Measurements from ENCODE around the gene ADAMTS12. TPM values are rescaled to one million over a fixed set of nuclear protein-coding genes. Genes with fewer than 3 reads are reported as not detected.
"Not testable (repeated sequence)": the region's sequence is repeated elsewhere in the genome, so short reads cannot be mapped to it uniquely, and the experiment has no call there.

Gene ADAMTS12
- total RNA-seq, 1 donor from 2014 or later = 0.54 TPM

DNA sequence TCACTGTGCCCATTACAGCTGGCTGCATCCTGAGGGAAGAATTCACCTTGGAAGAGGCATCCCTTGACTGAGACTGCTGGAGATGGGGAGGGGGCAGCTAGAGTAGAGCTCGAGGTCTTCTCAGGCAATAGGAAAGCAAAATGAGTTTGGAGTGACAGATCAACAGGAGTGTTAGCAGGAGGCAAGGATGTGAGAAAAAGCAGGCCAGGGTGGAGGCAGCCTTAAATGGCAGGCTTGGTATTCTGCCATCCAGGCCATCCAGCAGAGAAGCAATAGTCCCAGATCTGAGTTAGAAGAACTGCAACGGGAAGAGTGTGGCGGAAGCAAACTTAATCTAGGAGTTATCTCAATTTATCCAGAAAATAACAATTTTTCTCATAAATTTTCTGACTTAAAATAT lies 6.1 kb downstream of the ADAMTS12 start:
- Mint-ChIP-seq H3K4me1 (ENCODE audit: low read depth, unreplicated experiment) (no peaks in the 10 kb centered on the region), H3K9me3 (ENCODE audit: unreplicated experiment) (no peaks in the 10 kb centered on the region)

DNA sequence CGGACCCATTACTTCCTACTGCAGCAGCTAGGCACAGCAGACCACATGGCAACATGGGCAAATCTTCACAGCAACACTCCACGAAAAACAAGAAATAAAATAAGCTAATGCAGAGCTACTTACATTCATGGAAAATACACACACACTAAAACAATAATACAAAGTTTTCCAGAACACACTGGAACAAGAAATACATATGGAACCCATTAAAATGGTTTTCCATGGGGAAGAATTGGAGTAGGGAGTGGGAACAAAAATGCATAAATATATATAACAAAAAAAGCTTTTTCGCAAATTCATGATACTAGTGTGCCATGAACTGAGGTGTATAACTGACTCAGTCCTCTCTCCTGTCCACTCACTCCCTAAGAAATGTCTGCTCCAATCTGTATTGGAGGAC lies 8.3 kb downstream of the ADAMTS12 start:
- H3K9me3 Mint-ChIP-seq (ENCODE audit: unreplicated experiment) = no peaks in the 10 kb centered on the region
- no peak overlapping the region for H3K4me3 Mint-ChIP-seq (ENCODE audit: unreplicated experiment)
- H3K27ac Mint-ChIP-seq (ENCODE audit: unreplicated experiment) = no peak overlapping the region
- H3K27me3 Mint-ChIP-seq (ENCODE audit: unreplicated experiment) = peaks cover 2% of the 10 kb centered on the region
- TF ChIP-seq, protein P1, sequence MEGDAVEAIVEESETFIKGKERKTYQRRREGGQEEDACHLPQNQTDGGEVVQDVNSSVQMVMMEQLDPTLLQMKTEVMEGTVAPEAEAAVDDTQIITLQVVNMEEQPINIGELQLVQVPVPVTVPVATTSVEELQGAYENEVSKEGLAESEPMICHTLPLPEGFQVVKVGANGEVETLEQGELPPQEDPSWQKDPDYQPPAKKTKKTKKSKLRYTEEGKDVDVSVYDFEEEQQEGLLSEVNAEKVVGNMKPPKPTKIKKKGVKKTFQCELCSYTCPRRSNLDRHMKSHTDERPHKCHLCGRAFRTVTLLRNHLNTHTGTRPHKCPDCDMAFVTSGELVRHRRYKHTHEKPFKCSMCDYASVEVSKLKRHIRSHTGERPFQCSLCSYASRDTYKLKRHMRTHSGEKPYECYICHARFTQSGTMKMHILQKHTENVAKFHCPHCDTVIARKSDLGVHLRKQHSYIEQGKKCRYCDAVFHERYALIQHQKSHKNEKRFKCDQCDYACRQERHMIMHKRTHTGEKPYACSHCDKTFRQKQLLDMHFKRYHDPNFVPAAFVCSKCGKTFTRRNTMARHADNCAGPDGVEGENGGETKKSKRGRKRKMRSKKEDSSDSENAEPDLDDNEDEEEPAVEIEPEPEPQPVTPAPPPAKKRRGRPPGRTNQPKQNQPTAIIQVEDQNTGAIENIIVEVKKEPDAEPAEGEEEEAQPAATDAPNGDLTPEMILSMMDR (IDR thresholded peaks at IDR 0.05; ENCODE audit: partially characterized antibody, unreplicated experiment) = no peak
- DNase-seq = no peak
- H3K4me1 Mint-ChIP-seq (ENCODE audit: low read depth, unreplicated experiment) = no peaks in the 10 kb centered on the region
- no peaks in the 10 kb centered on the region for H3K36me3 Mint-ChIP-seq (ENCODE audit: unreplicated experiment)

More for the DNA sequence above, 6.1 kb downstream of the ADAMTS12 start:
- TF ChIP-seq, protein P1 (IDR thresholded peaks at IDR 0.05; ENCODE audit: partially characterized antibody, unreplicated experiment) = no peak
- no peak overlapping the region for H3K27ac Mint-ChIP-seq (ENCODE audit: unreplicated experiment)
- H3K36me3 Mint-ChIP-seq (ENCODE audit: unreplicated experiment) = no peaks in the 10 kb centered on the region
- no peak overlapping the region for H3K4me3 Mint-ChIP-seq (ENCODE audit: unreplicated experiment)
- peaks cover 2% of the 10 kb centered on the region for H3K27me3 Mint-ChIP-seq (ENCODE audit: unreplicated experiment)
- DNase-seq = no peak

DNA sequence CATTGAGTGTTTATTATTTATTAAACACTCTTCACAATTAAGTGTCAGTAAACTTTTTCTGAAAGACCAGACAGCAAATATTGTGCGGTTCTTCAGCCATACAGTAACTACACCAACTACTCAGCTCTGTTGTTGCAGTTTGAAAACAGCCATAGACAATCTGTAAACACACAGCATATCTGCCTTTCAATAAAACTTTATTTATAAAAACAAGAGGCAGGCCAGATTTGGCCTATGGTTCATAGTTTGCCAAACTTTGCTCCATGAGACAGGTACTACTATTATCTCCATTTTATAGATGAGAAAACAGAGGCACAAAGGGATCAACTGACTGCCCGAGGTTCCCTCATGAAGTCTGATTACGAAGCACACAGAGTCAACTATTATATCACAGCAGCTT lies 11.5 kb downstream of the ADAMTS12 start:
- Mint-ChIP-seq H3K4me3 (ENCODE audit: unreplicated experiment) (no peak overlapping the region), H3K9me3 (ENCODE audit: unreplicated experiment) (no peaks in the 10 kb centered on the region), H3K27ac (ENCODE audit: unreplicated experiment) (no peak overlapping the region), H3K36me3 (ENCODE audit: unreplicated experiment) (no peaks in the 10 kb centered on the region), H3K27me3 (ENCODE audit: unreplicated experiment) (peaks cover 2% of the 10 kb centered on the region), H3K4me1 (ENCODE audit: low read depth, unreplicated experiment) (no peaks in the 10 kb centered on the region)
- TF ChIP-seq, protein P1 (IDR thresholded peaks at IDR 0.05; ENCODE audit: partially characterized antibody, unreplicated experiment) = no peak
- no peak for DNase-seq

DNA sequence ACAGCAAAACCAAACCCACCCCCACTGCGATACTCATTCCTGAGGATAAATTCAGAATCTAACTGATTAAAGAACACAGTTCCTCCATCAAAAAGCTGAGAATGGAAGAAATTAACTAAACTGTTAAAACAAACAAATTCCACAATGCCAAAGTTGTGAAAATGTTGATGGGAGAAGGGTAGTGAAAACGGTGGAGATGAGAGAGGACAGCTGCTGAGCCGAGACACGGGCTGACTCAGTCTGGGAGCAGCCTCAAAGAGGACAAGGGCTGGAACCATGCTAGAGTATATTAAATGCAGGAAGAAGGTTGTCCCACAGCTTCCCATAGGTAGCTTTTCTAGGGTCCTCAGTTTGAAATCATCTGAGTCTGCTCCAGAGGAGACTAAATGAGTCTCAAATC lies 14.3 kb downstream of the ADAMTS12 start:
- Mint-ChIP-seq H3K36me3 (ENCODE audit: unreplicated experiment) (no peaks in the 10 kb centered on the region), H3K27ac (ENCODE audit: unreplicated experiment) (no peak overlapping the region), H3K4me1 (ENCODE audit: low read depth, unreplicated experiment) (no peaks in the 10 kb centered on the region), H3K9me3 (ENCODE audit: unreplicated experiment) (no peaks in the 10 kb centered on the region), H3K27me3 (ENCODE audit: unreplicated experiment) (no peaks in the 10 kb centered on the region), H3K4me3 (ENCODE audit: unreplicated experiment) (no peak overlapping the region)
- TF ChIP-seq, protein P1 (IDR thresholded peaks at IDR 0.05; ENCODE audit: partially characterized antibody, unreplicated experiment) = no peak
- DNase-seq = no peak

DNA sequence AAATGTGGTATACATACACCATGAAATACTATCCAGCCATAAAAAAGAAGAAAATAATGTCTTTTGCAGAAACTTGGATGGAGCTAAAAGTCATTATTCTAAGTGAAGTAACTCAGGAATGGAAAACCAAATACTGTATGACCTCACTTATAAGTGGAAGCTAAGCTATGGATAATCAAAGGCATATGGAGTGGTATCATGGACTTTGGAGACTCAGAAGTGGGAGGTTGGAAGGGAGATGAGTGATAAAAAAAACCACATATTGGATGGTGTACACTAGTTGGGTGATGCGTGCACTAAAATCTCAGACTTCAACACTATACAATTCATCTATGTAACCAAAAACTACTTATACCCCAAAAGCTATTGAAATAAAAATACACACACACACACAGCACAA lies 24.5 kb downstream of the ADAMTS12 start:
- DNase-seq = no peak
- H3K36me3 Mint-ChIP-seq (ENCODE audit: unreplicated experiment) = peaks cover 19% of the 10 kb centered on the region
- TF ChIP-seq, protein P1 (IDR thresholded peaks at IDR 0.05; ENCODE audit: partially characterized antibody, unreplicated experiment) = no peak
- peaks cover 9% of the 10 kb centered on the region for H3K9me3 Mint-ChIP-seq (ENCODE audit: unreplicated experiment)
- H3K4me1 Mint-ChIP-seq (ENCODE audit: low read depth, unreplicated experiment) = no peaks in the 10 kb centered on the region
- no peak overlapping the region for H3K4me3 Mint-ChIP-seq (ENCODE audit: unreplicated experiment)
- H3K27me3 Mint-ChIP-seq (ENCODE audit: unreplicated experiment) = peaks cover 3% of the 10 kb centered on the region
- H3K27ac Mint-ChIP-seq (ENCODE audit: unreplicated experiment) = no peak overlapping the region

DNA sequence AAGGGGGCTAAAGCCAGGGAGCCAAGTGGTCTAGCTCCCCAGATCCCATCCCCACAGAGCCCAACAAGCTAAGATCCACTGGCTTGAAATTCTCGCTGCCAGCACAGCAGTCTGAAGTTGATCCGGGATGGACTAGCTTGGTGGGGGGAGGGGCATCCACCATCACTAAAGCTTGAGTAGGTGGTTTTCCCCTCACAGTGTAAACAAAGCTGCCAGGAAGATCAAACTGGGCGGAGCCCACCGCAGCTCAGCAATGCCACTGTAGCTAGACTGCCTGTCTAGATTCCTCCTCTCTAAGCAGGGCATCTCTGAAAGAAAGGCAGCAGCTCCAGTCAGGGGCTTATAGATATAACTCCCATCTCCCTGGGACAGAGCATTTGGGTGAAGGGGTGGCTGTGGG lies 32.6 kb downstream of the ADAMTS12 start:
- not testable (repeated sequence) for DNase-seq; H3K27ac Mint-ChIP-seq (ENCODE audit: unreplicated experiment); H3K27me3 Mint-ChIP-seq (ENCODE audit: unreplicated experiment); H3K4me1 Mint-ChIP-seq (ENCODE audit: low read depth, unreplicated experiment); H3K9me3 Mint-ChIP-seq (ENCODE audit: unreplicated experiment); H3K36me3 Mint-ChIP-seq (ENCODE audit: unreplicated experiment); H3K4me3 Mint-ChIP-seq (ENCODE audit: unreplicated experiment)
